Neuronal stem cell (in vitro differentiated cells): ENCODE data around the gene CYP3A4. TPM values are rescaled to one million over a fixed set of nuclear protein-coding genes. Genes with fewer than 3 reads are reported as not detected.
A peak's percentile ranks its signal among the peaks of the same experiment; 100 is the strongest.

Experiments used
- DNase-seq: peaks from one replicate; pipeline ENCODE4 v3.0.0-alpha.2; 2013; ENCODE audit warnings: low spot score
- H2AFZ ChIP-seq: one replicate; pipeline ENCODE4 v1.6.1; 2013; ENCODE audit warnings: mild to moderate bottlenecking, low read length, inconsistent platforms
- H2AK5ac ChIP-seq: 2 replicates; pipeline ENCODE4 v1.6.1; 2013; ENCODE audit warnings: low read depth, mild to moderate bottlenecking, inconsistent platforms, low read length, moderate library complexity, mixed read lengths
- H2BK120ac ChIP-seq: 2 replicates; pipeline ENCODE4 v1.6.1; 2013; ENCODE audit warnings: low read depth, mild to moderate bottlenecking, inconsistent platforms, low read length, moderate library complexity, mixed read lengths
- H2BK12ac ChIP-seq: one replicate; pipeline ENCODE4 v1.6.1; 2013; ENCODE audit warnings: low read length, inconsistent platforms
- H2BK15ac ChIP-seq: 2 replicates; pipeline ENCODE4 v1.6.1; 2013; ENCODE audit warnings: mild to moderate bottlenecking, low read length, inconsistent platforms, mixed read lengths
- H2BK5ac ChIP-seq: one replicate; pipeline ENCODE4 v1.6.1; 2013; ENCODE audit warnings: inconsistent platforms, mild to moderate bottlenecking, low read length, moderate library complexity
- H3K14ac ChIP-seq: one replicate; pipeline ENCODE4 v1.6.1; 2013; ENCODE audit warnings: low read length, inconsistent platforms
- H3K18ac ChIP-seq: 2 replicates; pipeline ENCODE4 v1.6.1; 2013; ENCODE audit warnings: low read length, inconsistent platforms
- H3K23ac ChIP-seq: 2 replicates; pipeline ENCODE4 v1.6.1; 2013; ENCODE audit warnings: low read depth, mild to moderate bottlenecking, mixed read lengths, low read length, inconsistent platforms; ENCODE audit not compliant: poor library complexity
- H3K27ac ChIP-seq: replicated peaks from 3 replicates; pipeline ENCODE4 v1.5.1; 2013; ENCODE audit warnings: low read length, inconsistent platforms
- H3K27me3 ChIP-seq, 3 experiments: 2 replicates each; pipeline ENCODE4 v1.6.1; 2013; ENCODE audit warnings: low read length in 3 of 3, mild to moderate bottlenecking in 2 of 3, inconsistent platforms in 1 of 3, low read depth in 1 of 3, mixed read lengths in 1 of 3, moderate library complexity in 1 of 3; ENCODE audit not compliant: control insufficient read depth in 3 of 3, insufficient read depth in 3 of 3
- H3K36me3 ChIP-seq, 2 donors: replicated peaks in 1 of 2; 2 replicates each; pipeline ENCODE4 v1.6.1; 2013; ENCODE audit warnings: low read length in 2 of 2; ENCODE audit not compliant: control insufficient read depth in 2 of 2, insufficient read depth in 2 of 2
- H3K4ac ChIP-seq: 2 replicates; pipeline ENCODE4 v1.6.1; 2013; ENCODE audit warnings: inconsistent platforms, mild to moderate bottlenecking, low read length, moderate library complexity
- H3K4me1 ChIP-seq, 2 donors: 1 replicate in 1 of 2; 2 replicates in 1 of 2; pipeline ENCODE4 v1.6.1; 2013; ENCODE audit warnings: low read length in 2 of 2, low read depth in 1 of 2; ENCODE audit not compliant: control insufficient read depth in 2 of 2, insufficient read depth in 1 of 2
- H3K4me2 ChIP-seq: one replicate; pipeline ENCODE4 v1.6.1; 2013; ENCODE audit warnings: mild to moderate bottlenecking, low read length, inconsistent platforms; ENCODE audit not compliant: insufficient read depth, poor library complexity, severe bottlenecking
- H3K4me3 ChIP-seq, 2 donors: 2 replicates each; pipeline ENCODE4 v1.5.1; 2013; ENCODE audit warnings: low read length in 2 of 2, mild to moderate bottlenecking in 2 of 2, inconsistent platforms in 1 of 2, moderate library complexity in 1 of 2
- H3K79me1 ChIP-seq: one replicate; pipeline ENCODE4 v1.6.1; 2013; ENCODE audit warnings: low read depth, mild to moderate bottlenecking, inconsistent platforms, low read length, moderate library complexity
- H3K9ac ChIP-seq: one replicate; pipeline ENCODE4 v1.6.1; 2013; ENCODE audit warnings: mild to moderate bottlenecking, low read depth, low read length, inconsistent platforms; ENCODE audit not compliant: poor library complexity
- H3K9me3 ChIP-seq, 2 donors: replicated peaks in 1 of 2; 2 replicates each; pipeline versions ENCODE3 to v1.6.1; 2013; ENCODE audit warnings: low read length in 2 of 2, mild to moderate bottlenecking in 2 of 2, inconsistent platforms in 1 of 2, low read depth in 1 of 2, mixed read lengths in 1 of 2, moderate library complexity in 1 of 2; ENCODE audit not compliant: control insufficient read depth in 2 of 2, insufficient read depth in 1 of 2
- H4K8ac ChIP-seq: one replicate; pipeline ENCODE4 v1.6.1; 2013; ENCODE audit warnings: low read depth, mild to moderate bottlenecking, inconsistent platforms, low read length, moderate library complexity
- H4K91ac ChIP-seq: one replicate; pipeline ENCODE4 v1.6.1; 2013; ENCODE audit warnings: low read length, low read depth, mild to moderate bottlenecking, inconsistent platforms; ENCODE audit not compliant: poor library complexity
- WGBS, 2 donors: extraction: QIAGEN DNeasy Blood & Tissue Kit; methylation state at CpG; one replicate each; pipeline ENCODE4 v1.1.7; 2013; ENCODE audit warnings: missing lambda C conversion rate in 2 of 2, mixed read lengths in 1 of 2; ENCODE audit not compliant: insufficient read length in 2 of 2, insufficient replicate concordance in 1 of 2; ENCODE audit errors: extremely low coverage in 2 of 2; 5-methylcytosine and 5-hydroxymethylcytosine counted together
- polyA plus RNA-seq, 2 experiments: library from polyadenylated mRNA; stranded (reverse); fragments of 200-250 nt; gene quantifications; one replicate each; pipeline ENCODE4 v1.2.3, GENCODE V29; 2013

Gene CYP3A4
- polyA plus RNA-seq (2013, experiment 1 of 2): not detected
- polyA plus RNA-seq (2013, experiment 2 of 2): not detected

- Histone ChIP-seq H2AFZ (no peak within 1 kb of the TSS), H3K4me3 (no peak within 1 kb of the TSS), H3K79me1 (no peaks in the 10 kb centered on the region), H3K9ac (no peak within 1 kb of the TSS), H2BK5ac (no peak within 1 kb of the TSS), H3K18ac (no peak within 1 kb of the TSS), H2AK5ac (no peak within 1 kb of the TSS), H3K27me3 (peaks cover 0 to 11% (median 0%) of the 10 kb centered on the region in 3 experiments), H2BK120ac (no peak within 1 kb of the TSS), H4K91ac (no peak within 1 kb of the TSS), H3K9me3 (no peaks in the 10 kb centered on the region), H3K36me3 (no peaks in the 10 kb centered on the region), H3K4me2 (no peak within 1 kb of the TSS), H3K14ac (no peak within 1 kb of the TSS), H2BK15ac (no peak within 1 kb of the TSS), H2BK12ac (no peak within 1 kb of the TSS), H3K23ac (no peak within 1 kb of the TSS), H4K8ac (no peak within 1 kb of the TSS), H3K27ac (no peak within 1 kb of the TSS), H3K4me1 (no peaks in the 10 kb centered on the region), H3K4ac (no peak within 1 kb of the TSS)
- DNase-seq: no peak
Measured at GRCh38 chr7:99784007-99784406, at the start of gene CYP3A4. CYP3A4 (minus strand) TSS chr7:99784184; CDS start chr7:99784081, 103 bp downstream.

- no peaks in the 10 kb centered on the region for H3K36me3 ChIP-seq
- no peak overlapping the region for H2BK120ac ChIP-seq
- no peak overlapping the region for H3K4ac ChIP-seq
- no peaks in the 10 kb centered on the region for H3K79me1 ChIP-seq
- no peak overlapping the region for H2BK5ac ChIP-seq
- H3K4me2 ChIP-seq: no peak overlapping the region
- no peak overlapping the region for H2AFZ ChIP-seq
- no peaks in the 10 kb centered on the region for H3K4me1 ChIP-seq
- H3K4me3 ChIP-seq: no peak overlapping the region
- peaks cover 0 to 14% (median 0%) of the 10 kb centered on the region in 3 experiments for H3K27me3 ChIP-seq
- H3K9me3 ChIP-seq: no peaks in the 10 kb centered on the region
- H3K27ac ChIP-seq: no peak overlapping the region
- no peak overlapping the region for H2AK5ac ChIP-seq
- H2BK15ac ChIP-seq: no peak overlapping the region
- no peak overlapping the region for H3K9ac ChIP-seq
- no peak overlapping the region for H4K8ac ChIP-seq
- DNase-seq: no peak
- no peak overlapping the region for H2BK12ac ChIP-seq
- no peak overlapping the region for H3K23ac ChIP-seq
- H3K14ac ChIP-seq: no peak overlapping the region
- WGBS, 2 donors: no CpG with 5 or more reads among the region's 8 CpGs
- no peak overlapping the region for H4K91ac ChIP-seq
- H3K18ac ChIP-seq: no peak overlapping the region
Measured at GRCh38 chr7:99833289-99833877, 49.4 kb upstream of the CYP3A4 start.

- no peak overlapping the region for H3K4ac ChIP-seq
- no peak overlapping the region for H4K8ac ChIP-seq
- H3K9ac ChIP-seq: no peak overlapping the region
- no peak overlapping the region for H3K23ac ChIP-seq
- no peak overlapping the region for H2BK120ac ChIP-seq
- H3K18ac ChIP-seq: no peak overlapping the region
- H3K9me3 ChIP-seq: no peaks in the 10 kb centered on the region
- H3K4me1 ChIP-seq: no peaks in the 10 kb centered on the region
- H3K14ac ChIP-seq: no peak overlapping the region
- no peak for DNase-seq
- H2BK12ac ChIP-seq: no peak overlapping the region
- H3K4me3 ChIP-seq: no peak overlapping the region
- H2BK5ac ChIP-seq: no peak overlapping the region
- no peak overlapping the region for H2BK15ac ChIP-seq
- no peak overlapping the region for H2AK5ac ChIP-seq
- H3K4me2 ChIP-seq: no peak overlapping the region
- H3K36me3 ChIP-seq: no peaks in the 10 kb centered on the region
- H3K27me3 ChIP-seq: peaks cover 0 to 17% (median 0%) of the 10 kb centered on the region in 3 experiments
- no peaks in the 10 kb centered on the region for H3K79me1 ChIP-seq
- peak overlapping the region; percentile 53 for H4K91ac ChIP-seq
- no peak overlapping the region for H3K27ac ChIP-seq
- H2AFZ ChIP-seq: no peak overlapping the region
Measured at GRCh38 chr7:99831595-99831994, 47.6 kb upstream of the CYP3A4 start.

GRCh38 chr7:99829524-99830160 is 45.7 kb upstream of the CYP3A4 start:
- no peak overlapping the region for H2AFZ ChIP-seq
- no peak overlapping the region for H2BK120ac ChIP-seq
- peaks cover 0 to 8% (median 0%) of the 10 kb centered on the region in 3 experiments for H3K27me3 ChIP-seq
- no peak overlapping the region for H2BK12ac ChIP-seq
- H3K4me2 ChIP-seq: no peak overlapping the region
- no peaks in the 10 kb centered on the region for H3K79me1 ChIP-seq
- no peak overlapping the region for H3K4ac ChIP-seq
- no peaks in the 10 kb centered on the region for H3K9me3 ChIP-seq
- H3K18ac ChIP-seq: no peak overlapping the region
- no peaks in the 10 kb centered on the region for H3K4me1 ChIP-seq
- H2BK15ac ChIP-seq: no peak overlapping the region
- no peak overlapping the region for H3K4me3 ChIP-seq
- no peak overlapping the region for H2BK5ac ChIP-seq
- no peaks in the 10 kb centered on the region for H3K36me3 ChIP-seq
- no peak overlapping the region for H4K8ac ChIP-seq
- H3K9ac ChIP-seq: no peak overlapping the region
- no peak overlapping the region for H3K14ac ChIP-seq
- no peak overlapping the region for H3K23ac ChIP-seq
- H2AK5ac ChIP-seq: no peak overlapping the region
- DNase-seq: no peak
- H4K91ac ChIP-seq: no peak overlapping the region
- H3K27ac ChIP-seq: no peak overlapping the region
- WGBS, 2 donors: no CpG with 5 or more reads among the region's 1 CpG
